GM12891 (cell line): ENCODE measurements around the gene LRIT1. TPM values are rescaled to one million over a fixed set of nuclear protein-coding genes. Genes with fewer than 3 reads are reported as not detected.
"Not testable (repeated sequence)": the region's sequence is repeated elsewhere in the genome, so short reads cannot be mapped to it uniquely, and the experiment has no call there.

ENCODE experiments used
- DNase-seq: peaks from one replicate; pipeline ENCODE4 v3.0.0; 2011; ENCODE audit warnings: low spot score; ENCODE audit not compliant: insufficient read length
- FAIRE-seq: peaks from 2 replicates; lab custom pipeline; 2011; peaks lifted over from hg19 to GRCh38; lab: Jason Lieb, UNC
- PAX5 ChIP-seq: IDR thresholded peaks from 2 replicates; pipeline ENCODE4 v1.6.1; 2011; ENCODE audit warnings: low read length, moderate library complexity, mild to moderate bottlenecking; ENCODE audit not compliant: insufficient read depth, severe bottlenecking
- POLR2A ChIP-seq: IDR thresholded peaks from 2 replicates; pipeline ENCODE4 v1.6.1; 2011; ENCODE audit warnings: low read depth, low read length, control low read depth
- POLR2AphosphoS5 ChIP-seq: IDR thresholded peaks from 2 replicates; pipeline ENCODE4 v1.6.1; 2011; ENCODE audit warnings: low read depth, low read length, control low read depth
- POU2F2 ChIP-seq: IDR thresholded peaks from 2 replicates; pipeline ENCODE4 v1.6.1; 2011; ENCODE audit warnings: low read depth, mild to moderate bottlenecking, control low read depth, low read length, moderate library complexity
- SPI1 ChIP-seq: IDR thresholded peaks from 2 replicates; pipeline ENCODE4 v1.6.1; 2011; ENCODE audit warnings: low read depth, low read length, control low read depth
- TAF1 ChIP-seq: IDR thresholded peaks from 2 replicates; pipeline ENCODE4 v1.6.1; 2011; ENCODE audit warnings: low read depth, low read length, control low read depth
- polyA plus RNA-seq: library from polyadenylated mRNA; unstranded; fragments of >200 nt; gene quantifications from one replicate; pipeline ENCODE4 v1.2.1, GENCODE V29; 2012; ENCODE audit warnings: low read depth, missing spikeins, inconsistent platforms; ENCODE audit not compliant: missing spikeins

The LRIT1 gene
- polyA plus RNA-seq, result not detected

- TF ChIP-seq PAX5, result no peak
- no peak for TF ChIP-seq POLR2AphosphoS5
- TF ChIP-seq POU2F2, result no peak
- TF ChIP-seq TAF1, result no peak
- TF ChIP-seq SPI1, result no peak
- no peak for TF ChIP-seq POLR2A
- no peak for FAIRE-seq
- no peak for DNase-seq
Observed at GRCh38 chr10:84241185-84241790, at the start of gene LRIT1. Gene LRIT1, minus strand, starts transcription at chr10:84241546. Its CDS starts 107 bp downstream, at chr10:84241439.

GRCh38 chr10:84290235-84290634 lies 48.9 kb upstream of the LRIT1 start:
- no peak for TF ChIP-seq POLR2AphosphoS5
- no peak for TF ChIP-seq TAF1
- TF ChIP-seq SPI1, result no peak
- no peak for TF ChIP-seq PAX5
- no peak for TF ChIP-seq POU2F2
- TF ChIP-seq POLR2A, result no peak
- FAIRE-seq (no peak), DNase-seq (no peak)

- no peak for TF ChIP-seq SPI1
- no peak for TF ChIP-seq POU2F2
- TF ChIP-seq POLR2AphosphoS5, result no peak
- no peak for TF ChIP-seq POLR2A
- no peak for TF ChIP-seq PAX5
- no peak for TF ChIP-seq TAF1
- no peak for FAIRE-seq
- no peak for DNase-seq
Observed at GRCh38 chr10:84289521-84290200, 48.3 kb upstream of the LRIT1 start.

GRCh38 chr10:84288151-84288550 lies 46.8 kb upstream of the LRIT1 start:
- TF ChIP-seq POLR2AphosphoS5 (no peak), POU2F2 (no peak)
- FAIRE-seq (no peak), DNase-seq (no peak)

GRCh38 chr10:84286695-84287094 lies 45.3 kb upstream of the LRIT1 start:
- TF ChIP-seq SPI1 (no peak), PAX5 (no peak), POLR2AphosphoS5 (no peak)

GRCh38 chr10:84279876-84280475 lies 38.6 kb upstream of the LRIT1 start:
- not testable (repeated sequence) for DNase-seq, FAIRE-seq

More at GRCh38 chr10:84286695-84287094, 45.3 kb upstream of the LRIT1 start:
- DNase-seq (no peak), FAIRE-seq (no peak)

- TF ChIP-seq SPI1, result no peak
- TF ChIP-seq TAF1, result no peak
- no peak for TF ChIP-seq POLR2AphosphoS5
- no peak for TF ChIP-seq POLR2A
- TF ChIP-seq PAX5, result no peak
- TF ChIP-seq POU2F2, result no peak
- no peak for FAIRE-seq
- DNase-seq, result no peak
Observed at GRCh38 chr10:84270708-84271107, 29.4 kb upstream of the LRIT1 start.

- no peak for DNase-seq
- TF ChIP-seq POU2F2 (no peak), SPI1 (no peak)
- no peak for FAIRE-seq
Observed at GRCh38 chr10:84269773-84270172, 28.4 kb upstream of the LRIT1 start.

GRCh38 chr10:84269162-84269561 lies 27.8 kb upstream of the LRIT1 start:
- TF ChIP-seq POLR2AphosphoS5 (no peak), TAF1 (no peak), SPI1 (no peak), POLR2A (no peak), POU2F2 (no peak), PAX5 (no peak)
- FAIRE-seq (no peak), DNase-seq (no peak)

GRCh38 chr10:84267503-84268126 lies 26.3 kb upstream of the LRIT1 start:
- TF ChIP-seq POLR2AphosphoS5, result no peak
- no peak for TF ChIP-seq POLR2A
- no peak for TF ChIP-seq SPI1
- no peak for TF ChIP-seq PAX5
- TF ChIP-seq TAF1, result no peak
- TF ChIP-seq POU2F2, result no peak
- DNase-seq (no peak), FAIRE-seq (peak; percentile 88)
